Bronchial epithelial cell (primary cell): ENCODE data around the gene MAGI2. TPM values are rescaled to one million over a fixed set of nuclear protein-coding genes. Genes with fewer than 3 reads are reported as not detected.

Source experiments
- DNase-seq: peaks from one replicate; pipeline ENCODE4 v3.0.0-alpha.2; 2010; ENCODE audit warnings: low read depth
- FAIRE-seq: peaks from 2 replicates; lab custom pipeline; 2011; peaks lifted over from hg19 to GRCh38; lab: Jason Lieb, UNC
- H3K27me3 ChIP-seq: 2 replicates; pipeline ENCODE4 v1.5.1; 2011; ENCODE audit warnings: low read length; ENCODE audit not compliant: control insufficient read depth, insufficient read depth
- H3K36me3 ChIP-seq: 2 replicates; pipeline ENCODE4 v1.5.1; 2011; ENCODE audit warnings: low read length; ENCODE audit not compliant: control insufficient read depth, insufficient read depth
- H3K4me3 ChIP-seq: 2 replicates; pipeline ENCODE4 v1.5.1; 2011; ENCODE audit warnings: mild to moderate bottlenecking, low read depth, low read length, control low read depth
- CTCF ChIP-seq: IDR thresholded peaks from 2 replicates; pipeline ENCODE4 v1.5.1; 2011; ENCODE audit warnings: mild to moderate bottlenecking, moderate library complexity, low read length, control low read depth, inconsistent platforms; ENCODE audit not compliant: insufficient read depth, severe bottlenecking
- total RNA-seq: library from RNA; depleted of rRNA; stranded (reverse); fragments of >200 nt; gene quantifications from 2 replicates; pipeline ENCODE4 v1.2.1, GENCODE V29; 2014

The MAGI2 gene
- total RNA-seq, 1 donor from 2014 or later, result 2.6 TPM

- no peak for FAIRE-seq
- TF ChIP-seq CTCF, result no peak
- H3K36me3 ChIP-seq, result no peaks in the 10 kb centered on the region
- H3K27me3 ChIP-seq, result no peaks in the 10 kb centered on the region
- no peak for DNase-seq
- no peak overlapping the region for H3K4me3 ChIP-seq
Observed at GRCh38 chr7:78529392-78529791, 924.1 kb downstream of the MAGI2 start.

- no peak for TF ChIP-seq CTCF
- Histone ChIP-seq H3K4me3 (no peak overlapping the region), H3K27me3 (no peaks in the 10 kb centered on the region), H3K36me3 (no peaks in the 10 kb centered on the region)
- FAIRE-seq (no peak), DNase-seq (no peak)
Observed at GRCh38 chr7:78528964-78529363, 924.5 kb downstream of the MAGI2 start.

- H3K27me3 ChIP-seq, result no peaks in the 10 kb centered on the region
- H3K36me3 ChIP-seq, result no peaks in the 10 kb centered on the region
- DNase-seq (peak; percentile 4), FAIRE-seq (no peak)
- TF ChIP-seq CTCF, result no peak
- H3K4me3 ChIP-seq, result no peak overlapping the region
Observed at GRCh38 chr7:78523930-78524329, 929.5 kb downstream of the MAGI2 start.

GRCh38 chr7:78521961-78522360 is 931.5 kb downstream of the MAGI2 start:
- no peaks in the 10 kb centered on the region for H3K27me3 ChIP-seq
- no peaks in the 10 kb centered on the region for H3K36me3 ChIP-seq
- TF ChIP-seq CTCF, result no peak
- H3K4me3 ChIP-seq, result no peak overlapping the region
- DNase-seq, result no peak
- FAIRE-seq, result no peak

DNA sequence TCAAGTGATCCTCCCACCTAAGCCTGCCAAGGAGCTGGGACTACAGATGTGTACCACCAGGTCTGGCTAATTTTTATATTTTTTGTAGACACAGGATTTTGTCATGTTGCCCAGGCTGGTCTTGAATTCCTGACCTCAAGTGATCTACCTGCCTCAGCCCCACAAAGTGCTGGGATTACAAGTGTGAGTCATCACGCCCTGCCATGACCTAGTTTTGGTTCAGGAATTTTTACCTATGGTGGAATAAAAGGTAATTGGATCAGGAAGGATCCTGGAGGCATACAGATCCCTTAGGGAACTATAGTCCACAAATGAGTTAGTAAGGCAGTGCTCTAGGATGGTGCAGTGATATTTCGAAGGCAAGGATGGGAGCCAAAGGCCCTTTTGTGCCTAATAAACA is 937.0 kb downstream of the MAGI2 start:
- Histone ChIP-seq H3K27me3 (no peaks in the 10 kb centered on the region), H3K36me3 (no peaks in the 10 kb centered on the region), H3K4me3 (no peak overlapping the region)
- FAIRE-seq (no peak), DNase-seq (peak; percentile 12)
- TF ChIP-seq CTCF, result no peak

- no peak for TF ChIP-seq CTCF
- H3K4me3 ChIP-seq, result no peak overlapping the region
- FAIRE-seq, result no peak
- no peaks in the 10 kb centered on the region for H3K27me3 ChIP-seq
- no peak for DNase-seq
- H3K36me3 ChIP-seq, result no peaks in the 10 kb centered on the region
Observed at GRCh38 chr7:78514634-78515033, 938.8 kb downstream of the MAGI2 start.
